A172 (cell line): Measurements from ENCODE around the gene MYO1C. TPM values are rescaled to one million over a fixed set of nuclear protein-coding genes. Genes with fewer than 3 reads are reported as not detected.

Source experiments
- DNase-seq: peaks from one replicate; pipeline ENCODE4 v3.0.0-alpha.2; 2015; ENCODE audit warnings: low spot score
- total RNA-seq: library from RNA; depleted of rRNA; stranded (reverse); fragments of >200 nt; shearing (Covaris generic); gene quantifications from 2 replicates; pipeline ENCODE4 v1.2.3, GENCODE V29; 2014

The MYO1C gene
- total RNA-seq, 1 experiment from 2014 or later = 148 TPM

- DNase-seq = peak; percentile 60
These were observed 7.6 kb downstream of the MYO1C start for GRCh38 chr17:1484676-1485422.

GRCh38 chr17:1484060-1484535, 8.4 kb downstream of the MYO1C start:
- DNase-seq = no peak

DNA sequence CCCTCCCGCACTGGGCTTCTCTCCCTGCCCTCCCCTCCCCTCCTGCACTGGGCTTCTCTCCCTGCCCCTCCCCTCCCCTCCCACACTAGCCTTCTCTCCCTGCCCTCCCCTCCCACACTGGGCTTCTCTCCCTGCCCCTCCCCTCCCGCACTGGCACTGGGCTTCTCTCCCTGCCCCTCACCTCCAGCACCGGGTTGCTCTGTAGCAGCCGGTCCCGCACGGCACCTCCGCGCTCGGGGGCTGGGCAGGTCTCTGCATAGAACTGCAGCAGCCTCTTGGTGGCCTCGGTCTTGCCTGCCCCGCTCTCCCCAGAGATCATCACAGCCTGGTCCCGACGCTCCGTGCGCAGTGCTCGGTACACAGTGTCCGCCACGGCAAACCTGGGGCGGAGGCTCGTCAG, 9.8 kb downstream of the MYO1C start:
- no peak for DNase-seq

DNA sequence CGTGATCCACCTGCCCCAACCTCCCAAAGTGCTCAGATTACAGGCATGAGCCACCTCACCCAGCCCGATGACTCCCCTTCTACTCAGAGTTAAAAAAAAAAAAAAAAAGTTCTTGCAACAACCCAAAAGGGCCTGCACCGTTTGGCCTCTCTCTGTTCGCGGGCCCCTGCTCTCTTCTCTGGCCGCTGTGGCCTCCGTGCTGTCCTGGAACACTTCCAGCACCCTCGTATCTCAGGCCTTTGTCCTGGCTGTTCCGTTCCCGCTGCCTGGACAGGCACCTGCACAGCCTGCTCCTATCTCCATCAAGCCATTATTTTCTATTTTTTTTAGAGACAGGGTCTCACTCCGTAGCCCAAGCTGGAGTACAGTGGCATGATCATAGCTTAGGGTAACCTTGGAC, 10.8 kb downstream of the MYO1C start:
- no peak for DNase-seq

- no peak for DNase-seq
These were observed 11.6 kb downstream of the MYO1C start for GRCh38 chr17:1480747-1481465.

DNA sequence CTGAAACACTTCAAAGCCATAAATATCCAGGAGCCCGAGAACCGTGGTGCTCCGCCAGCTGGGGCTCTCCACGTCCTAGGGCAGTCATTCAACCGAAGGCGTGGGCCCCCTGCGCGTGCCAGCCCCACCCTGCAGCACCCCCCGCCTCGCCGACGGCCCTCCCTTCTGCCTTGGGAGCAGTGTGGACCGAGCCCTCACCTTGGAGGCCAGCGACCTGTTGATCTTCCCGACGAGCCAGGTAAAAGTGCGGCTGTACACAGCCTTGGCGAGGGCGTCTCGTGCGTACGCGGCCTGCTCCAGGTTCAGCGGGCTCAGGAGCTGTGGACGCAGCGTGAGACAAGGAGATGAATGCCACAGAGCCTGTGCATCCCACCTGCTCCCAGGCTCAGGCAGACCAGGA, 14.1 kb downstream of the MYO1C start:
- DNase-seq = no peak

DNA sequence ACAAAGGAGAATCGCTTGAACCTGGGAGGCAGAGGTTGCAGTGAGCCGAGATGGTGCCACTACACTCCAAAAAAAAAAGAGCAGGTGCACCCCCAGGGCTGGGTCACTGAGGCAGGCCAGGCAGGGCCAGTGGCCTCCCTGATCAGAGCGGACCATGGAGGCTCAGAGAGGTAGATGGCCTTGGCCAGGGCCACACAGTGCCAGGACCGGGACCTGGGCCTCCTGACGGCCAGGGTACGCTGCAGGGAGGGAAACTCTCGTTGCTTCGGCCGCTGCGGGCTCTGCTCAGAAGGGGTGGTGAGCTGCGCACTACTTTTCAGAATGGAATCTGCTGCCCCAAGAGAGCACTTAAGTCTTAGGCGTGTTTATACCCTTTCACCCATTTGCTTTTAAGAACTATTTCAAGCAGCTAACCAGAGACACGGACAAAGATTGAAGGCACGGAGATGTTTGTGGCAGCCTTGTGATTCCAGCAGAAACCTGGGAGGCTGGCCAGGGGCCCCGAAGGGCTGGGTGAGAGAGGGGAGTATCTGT, 17.1 kb downstream of the MYO1C start:
- no peak for DNase-seq

DNA sequence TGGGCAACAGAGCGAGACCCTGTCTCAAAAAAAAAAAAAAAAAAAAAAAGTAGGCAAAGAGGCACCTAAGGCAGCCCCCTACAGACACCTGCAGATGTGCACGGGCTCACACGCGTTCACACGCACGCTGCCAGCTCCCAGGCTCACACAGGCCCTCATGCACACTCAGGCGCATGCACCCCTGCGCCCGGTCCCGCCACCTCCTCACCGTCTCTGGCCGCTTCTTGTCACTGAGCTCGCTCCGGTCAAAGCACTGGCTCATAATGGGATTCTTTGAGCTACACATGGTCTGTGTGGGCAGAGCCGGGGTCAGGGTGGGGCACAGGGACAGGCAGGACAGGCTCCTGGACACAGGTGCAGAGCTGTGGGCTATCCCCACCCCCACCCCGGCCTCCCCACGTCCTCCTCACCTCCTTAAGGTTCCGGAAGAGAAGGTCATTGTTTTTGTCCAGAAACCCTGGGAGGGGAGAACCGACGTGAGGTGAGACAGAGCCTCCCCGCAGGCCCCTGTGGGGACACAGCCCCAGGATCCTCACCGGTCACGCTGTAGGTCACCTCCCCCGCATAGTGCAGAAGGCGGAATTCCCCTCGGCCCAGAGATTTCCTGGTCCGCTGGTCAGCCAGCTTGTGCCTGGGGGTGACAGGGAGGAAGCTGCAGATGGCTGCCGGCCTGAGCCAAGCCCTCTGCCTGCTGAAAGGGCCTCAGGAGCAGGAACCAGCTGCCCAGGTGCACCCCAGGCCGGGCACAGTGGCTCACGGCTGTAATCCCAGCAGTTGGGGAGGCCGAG, 17.9 kb downstream of the MYO1C start:
- DNase-seq = no peak

DNA sequence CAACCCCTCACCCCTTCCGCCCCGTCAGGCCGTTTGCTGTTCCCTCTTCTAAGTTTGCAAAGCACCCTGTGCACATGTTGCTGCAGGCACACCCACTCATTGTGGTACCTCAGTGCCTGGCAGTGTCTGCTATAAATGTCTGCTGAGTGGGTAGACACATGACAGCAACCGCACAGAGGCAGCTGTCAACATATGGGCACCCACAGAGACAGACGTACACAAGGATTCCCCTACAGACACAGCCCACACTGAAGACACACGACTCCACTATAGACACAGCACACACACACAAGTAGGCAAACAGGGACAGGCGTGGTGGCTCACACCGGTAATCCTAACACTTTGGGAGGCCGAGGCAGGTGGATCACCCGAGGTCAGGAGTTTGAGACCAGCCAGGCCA, 18.6 kb downstream of the MYO1C start:
- no peak for DNase-seq

DNA sequence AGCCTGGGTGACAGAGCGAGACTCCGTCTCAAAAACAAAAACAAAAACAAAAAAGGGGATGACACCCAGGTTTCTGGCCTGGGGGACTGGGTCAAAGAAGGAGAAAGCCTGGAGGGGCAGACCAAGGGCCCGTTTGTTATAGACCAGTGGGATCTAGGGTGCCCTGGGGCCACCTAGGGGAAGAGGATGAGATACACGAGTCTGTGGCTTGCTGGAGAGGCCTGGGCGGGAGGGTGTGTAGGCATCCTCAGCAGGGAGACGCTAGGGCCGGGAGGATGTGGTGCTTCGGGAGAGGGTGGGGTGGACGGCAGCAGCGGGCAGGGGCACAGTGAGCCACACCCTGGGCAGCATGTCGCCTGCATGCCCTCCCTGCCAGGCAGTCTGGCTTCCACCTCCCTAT, 19.3 kb downstream of the MYO1C start:
- DNase-seq = peak; percentile 76

- DNase-seq = no peak
These were observed 20.3 kb downstream of the MYO1C start for GRCh38 chr17:1471911-1472821.

- DNase-seq = no peak
These were observed 21.0 kb downstream of the MYO1C start for GRCh38 chr17:1471490-1471889.

- no peak for DNase-seq
These were observed 21.6 kb downstream of the MYO1C start for GRCh38 chr17:1470755-1471462.

DNA sequence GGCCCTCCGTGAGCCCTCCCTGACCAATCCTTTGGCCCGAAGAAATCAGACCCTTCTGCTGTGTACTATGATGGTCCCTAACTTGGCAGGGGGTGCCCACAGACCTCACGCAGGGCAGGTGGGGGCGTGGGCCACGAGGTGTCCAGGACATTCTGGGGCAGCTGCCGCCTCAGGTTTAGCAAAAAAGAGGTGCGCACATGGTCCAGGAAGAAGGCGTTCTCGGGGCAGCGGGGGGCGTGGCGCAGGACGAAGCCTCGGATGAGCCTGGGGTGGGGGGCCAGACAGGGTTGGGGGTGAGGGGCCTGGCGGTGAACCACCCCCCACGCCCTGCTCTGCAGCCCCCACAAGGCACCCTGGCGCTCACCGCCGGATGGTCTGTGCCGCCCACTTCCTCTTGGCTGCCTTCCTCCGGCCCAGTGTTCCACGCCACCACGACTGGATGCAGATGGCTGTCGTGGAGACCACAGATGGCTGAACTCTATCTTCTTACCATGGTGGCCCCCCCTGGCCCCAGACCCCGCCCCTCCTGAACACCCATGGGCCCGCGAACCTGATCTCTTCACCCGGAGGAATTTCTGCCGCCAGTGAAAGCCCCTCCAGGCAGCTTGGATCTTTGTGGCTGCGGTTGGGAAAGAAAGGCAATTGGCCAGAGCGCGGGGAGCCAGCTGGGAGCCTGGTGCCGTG, 22.3 kb downstream of the MYO1C start:
- no peak for DNase-seq

DNA sequence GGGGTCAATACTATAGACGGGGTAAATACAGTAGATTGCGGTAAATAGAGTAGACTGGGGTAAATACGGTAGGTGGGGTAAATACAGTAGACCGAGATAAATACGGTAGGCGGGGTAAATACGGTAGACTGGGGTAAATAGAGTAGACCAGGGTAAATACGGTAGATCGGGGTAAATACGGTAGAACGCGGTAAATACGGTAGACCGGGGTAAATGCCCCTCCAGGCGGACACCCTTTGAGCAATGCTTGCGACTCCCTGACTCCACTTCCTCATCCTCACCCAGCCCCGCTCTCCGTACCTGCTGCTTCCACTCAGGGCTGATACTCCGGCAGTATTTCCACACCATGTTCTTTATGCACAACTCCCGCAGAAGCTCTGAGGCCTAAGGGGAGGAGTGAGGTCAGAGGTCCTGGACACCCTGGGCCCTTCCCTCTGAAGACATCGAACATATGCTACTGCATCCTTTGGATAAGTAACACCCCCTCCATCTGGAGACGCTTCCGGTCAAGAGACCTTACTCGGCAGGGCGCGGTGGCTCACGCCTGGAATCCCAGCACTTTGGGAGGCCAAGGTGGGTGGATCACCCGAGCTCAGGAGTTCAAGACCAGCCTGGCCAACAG, 23.1 kb downstream of the MYO1C start:
- DNase-seq = no peak

- DNase-seq = no peak
These were observed 24.5 kb downstream of the MYO1C start for GRCh38 chr17:1467898-1468492.

GRCh38 chr17:1467258-1467657, 25.2 kb downstream of the MYO1C start:
- no peak for DNase-seq

DNA sequence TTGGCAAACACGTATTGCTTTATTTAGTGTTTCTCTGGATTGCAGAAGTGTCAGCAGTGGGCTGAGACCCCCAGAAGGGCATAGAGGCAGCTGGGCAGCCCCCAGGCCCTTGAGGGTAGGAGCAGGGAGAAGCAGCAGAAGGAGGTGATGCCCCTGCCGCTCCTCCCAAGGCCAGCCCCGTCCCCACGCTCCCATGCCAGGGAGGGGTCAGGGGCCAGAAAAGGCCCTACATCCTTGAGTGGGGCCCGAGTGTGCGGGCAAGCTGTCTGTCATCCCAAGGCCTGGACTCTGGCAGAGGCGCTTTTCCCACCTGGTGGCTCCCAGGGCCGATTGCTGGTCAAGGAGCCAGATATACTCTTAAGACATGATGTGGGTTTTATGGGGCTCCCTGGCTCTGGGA, 28.3 kb downstream of the MYO1C start:
- DNase-seq = no peak
